ENCODE measurements around the gene PLK5.
"Not testable (repeated sequence)": the region's sequence is repeated elsewhere in the genome, so short reads cannot be mapped to it uniquely, and the experiment has no call there.

The PLK5 gene

GRCh38 chr19:1514986-1515721, 8.7 kb upstream of the PLK5 start:
- Histone ChIP-seq H3K4me1 (ENCODE audit: low read depth, poor library complexity, severe bottlenecking) (peaks cover 7% of the 10 kb centered on the region), H2AFZ (ENCODE audit: low read depth) (no peak overlapping the region), H3K4me3 (IDR thresholded peaks at IDR 0.05; ENCODE audit: insufficient read depth, low read depth, low read length) (no peak overlapping the region), H3K4me2 (no peak overlapping the region), H4K20me1 (ENCODE audit: insufficient read depth) (no peaks in the 10 kb centered on the region), H3K27me3 (ENCODE audit: insufficient read depth, low read depth) (peaks cover 36% of the 10 kb centered on the region), H3K36me3 (ENCODE audit: insufficient read depth) (no peaks in the 10 kb centered on the region), H3K9ac (no peak overlapping the region), H3K79me2 (ENCODE audit: insufficient read depth, low read depth) (no peaks in the 10 kb centered on the region), H3K27ac (no peak overlapping the region)
- TF ChIP-seq, protein P1, sequence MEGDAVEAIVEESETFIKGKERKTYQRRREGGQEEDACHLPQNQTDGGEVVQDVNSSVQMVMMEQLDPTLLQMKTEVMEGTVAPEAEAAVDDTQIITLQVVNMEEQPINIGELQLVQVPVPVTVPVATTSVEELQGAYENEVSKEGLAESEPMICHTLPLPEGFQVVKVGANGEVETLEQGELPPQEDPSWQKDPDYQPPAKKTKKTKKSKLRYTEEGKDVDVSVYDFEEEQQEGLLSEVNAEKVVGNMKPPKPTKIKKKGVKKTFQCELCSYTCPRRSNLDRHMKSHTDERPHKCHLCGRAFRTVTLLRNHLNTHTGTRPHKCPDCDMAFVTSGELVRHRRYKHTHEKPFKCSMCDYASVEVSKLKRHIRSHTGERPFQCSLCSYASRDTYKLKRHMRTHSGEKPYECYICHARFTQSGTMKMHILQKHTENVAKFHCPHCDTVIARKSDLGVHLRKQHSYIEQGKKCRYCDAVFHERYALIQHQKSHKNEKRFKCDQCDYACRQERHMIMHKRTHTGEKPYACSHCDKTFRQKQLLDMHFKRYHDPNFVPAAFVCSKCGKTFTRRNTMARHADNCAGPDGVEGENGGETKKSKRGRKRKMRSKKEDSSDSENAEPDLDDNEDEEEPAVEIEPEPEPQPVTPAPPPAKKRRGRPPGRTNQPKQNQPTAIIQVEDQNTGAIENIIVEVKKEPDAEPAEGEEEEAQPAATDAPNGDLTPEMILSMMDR (conservative IDR thresholded peaks at IDR 0.05; ENCODE audit: low read depth, low read length) = no peak

- TF ChIP-seq, protein P1 (conservative IDR thresholded peaks at IDR 0.05; ENCODE audit: low read depth, low read length) = no peak
These were observed 7.5 kb upstream of the PLK5 start for GRCh38 chr19:1516395-1516753.

DNA sequence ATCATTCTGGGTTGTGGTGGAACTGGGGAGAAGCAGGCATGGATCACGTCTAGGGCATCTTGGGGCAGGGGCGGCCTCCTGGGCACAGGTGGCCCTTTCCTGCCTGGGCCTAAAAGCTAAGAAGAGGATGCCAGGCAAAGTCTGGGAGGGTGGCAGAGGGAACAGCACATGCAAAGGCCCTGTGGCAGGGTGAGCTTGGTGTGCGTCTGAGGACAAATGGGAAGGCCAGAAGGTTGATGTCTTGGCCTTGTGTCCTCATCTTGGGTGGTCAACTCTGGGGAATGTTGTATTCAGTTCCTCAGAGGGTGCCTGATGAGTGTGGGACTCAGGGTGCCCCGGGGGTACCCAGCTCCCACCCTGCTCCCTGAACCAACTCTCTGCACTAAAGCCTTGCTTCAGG, 5.4 kb upstream of the PLK5 start:
- Histone ChIP-seq H3K9ac (no peak overlapping the region), H3K27me3 (ENCODE audit: insufficient read depth, low read depth) (peaks cover 36% of the 10 kb centered on the region), H3K36me3 (ENCODE audit: insufficient read depth) (no peaks in the 10 kb centered on the region)

More at GRCh38 chr19:1516395-1516753, 7.5 kb upstream of the PLK5 start:
- Histone ChIP-seq H3K36me3 (ENCODE audit: insufficient read depth) (no peaks in the 10 kb centered on the region), H3K4me3 (IDR thresholded peaks at IDR 0.05; ENCODE audit: insufficient read depth, low read depth, low read length) (no peak overlapping the region), H3K27me3 (ENCODE audit: insufficient read depth, low read depth) (peaks cover 35% of the 10 kb centered on the region), H3K4me1 (ENCODE audit: low read depth, poor library complexity, severe bottlenecking) (peaks cover 12% of the 10 kb centered on the region), H3K79me2 (ENCODE audit: insufficient read depth, low read depth) (no peaks in the 10 kb centered on the region), H3K4me2 (no peak overlapping the region), H4K20me1 (ENCODE audit: insufficient read depth) (no peaks in the 10 kb centered on the region), H3K9ac (no peak overlapping the region), H3K27ac (no peak overlapping the region), H2AFZ (ENCODE audit: low read depth) (no peak overlapping the region)

GRCh38 chr19:1519802-1520201, 4.1 kb upstream of the PLK5 start:
- not testable (repeated sequence) for H4K20me1 ChIP-seq (ENCODE audit: insufficient read depth); H3K4me2 ChIP-seq; H3K9ac ChIP-seq; H3K79me2 ChIP-seq (ENCODE audit: insufficient read depth, low read depth); H3K4me1 ChIP-seq (ENCODE audit: low read depth, poor library complexity, severe bottlenecking); H2AFZ ChIP-seq (ENCODE audit: low read depth); H3K4me3 ChIP-seq (IDR thresholded peaks at IDR 0.05; ENCODE audit: insufficient read depth, low read depth, low read length); H3K27ac ChIP-seq; H3K36me3 ChIP-seq (ENCODE audit: insufficient read depth)
- peaks cover 35% of the 10 kb centered on the region for H3K27me3 ChIP-seq (ENCODE audit: insufficient read depth, low read depth)

More for the DNA sequence above, 5.4 kb upstream of the PLK5 start:
- Histone ChIP-seq H3K27ac (no peak overlapping the region), H3K4me2 (no peak overlapping the region), H3K4me1 (ENCODE audit: low read depth, poor library complexity, severe bottlenecking) (peaks cover 6% of the 10 kb centered on the region), H4K20me1 (ENCODE audit: insufficient read depth) (no peaks in the 10 kb centered on the region), H2AFZ (ENCODE audit: low read depth) (no peak overlapping the region), H3K4me3 (IDR thresholded peaks at IDR 0.05; ENCODE audit: insufficient read depth, low read depth, low read length) (no peak overlapping the region), H3K79me2 (ENCODE audit: insufficient read depth, low read depth) (no peaks in the 10 kb centered on the region)
- TF ChIP-seq, protein P1 (conservative IDR thresholded peaks at IDR 0.05; ENCODE audit: low read depth, low read length) = no peak

- H3K79me2 ChIP-seq (ENCODE audit: insufficient read depth, low read depth) = no peaks in the 10 kb centered on the region
- H2AFZ ChIP-seq (ENCODE audit: low read depth) = no peak overlapping the region
- no peak overlapping the region for H3K9ac ChIP-seq
- no peaks in the 10 kb centered on the region for H4K20me1 ChIP-seq (ENCODE audit: insufficient read depth)
- no peak overlapping the region for H3K4me3 ChIP-seq (IDR thresholded peaks at IDR 0.05; ENCODE audit: insufficient read depth, low read depth, low read length)
- no peak overlapping the region for H3K4me2 ChIP-seq
- H3K4me1 ChIP-seq (ENCODE audit: low read depth, poor library complexity, severe bottlenecking) = peaks cover 6% of the 10 kb centered on the region
- peaks cover 31% of the 10 kb centered on the region for H3K27me3 ChIP-seq (ENCODE audit: insufficient read depth, low read depth)
- TF ChIP-seq, protein P1 (conservative IDR thresholded peaks at IDR 0.05; ENCODE audit: low read depth, low read length) = no peak
- H3K27ac ChIP-seq = no peak overlapping the region
- no peaks in the 10 kb centered on the region for H3K36me3 ChIP-seq (ENCODE audit: insufficient read depth)
These were observed 3.6 kb upstream of the PLK5 start for GRCh38 chr19:1520203-1520780.
